NCI-H526 (cell line): Measurements from ENCODE around the gene GABRG3.
A peak's percentile ranks its signal among the peaks of the same experiment; 100 is the strongest.

Experiments
- DNase-seq, 2 experiments: peaks; one replicate each; lab custom pipeline; 2025; lab: John Stamatoyannopoulos, UW

GABRG3 gene

GRCh38 chr15:27506752-27507151 is 535.8 kb downstream of the GABRG3 start:
- no peak for DNase-seq

- DNase-seq: no peak
These were observed 538.0 kb downstream of the GABRG3 start for GRCh38 chr15:27509014-27509413.

DNA sequence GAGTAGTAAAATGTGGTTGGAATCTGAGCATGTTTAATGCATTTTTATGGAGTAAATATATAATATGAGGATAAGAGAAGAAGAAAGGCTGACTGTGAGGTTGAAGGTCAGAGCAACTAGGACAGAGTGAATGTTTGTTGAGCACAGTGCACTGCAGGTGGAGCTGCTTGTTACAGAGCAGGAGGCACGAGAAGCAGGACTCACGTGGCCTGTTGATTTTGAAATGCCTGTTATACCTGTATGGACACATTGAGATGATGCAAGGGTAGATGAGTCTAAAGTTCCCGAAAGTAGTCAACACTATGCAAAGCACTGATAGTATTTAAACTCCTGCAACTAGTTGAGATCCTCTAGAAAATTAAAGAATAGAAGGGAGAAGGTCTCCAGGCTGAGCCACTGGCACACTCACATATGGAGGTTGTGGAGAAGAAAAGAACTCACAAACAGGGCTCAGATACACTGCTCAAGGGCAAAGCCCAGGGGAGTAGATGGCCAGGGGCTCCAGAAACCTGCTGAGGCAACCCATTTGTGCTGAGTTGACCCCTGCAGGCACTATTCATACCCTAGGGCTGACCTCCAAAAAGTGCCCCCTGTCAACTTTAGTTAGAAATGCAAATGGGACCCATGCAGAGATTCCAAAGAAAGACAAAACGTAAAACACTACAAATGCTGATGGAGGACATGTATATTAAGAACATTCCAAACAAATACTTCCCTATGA is 541.5 kb downstream of the GABRG3 start:
- DNase-seq: no peak

GRCh38 chr15:27514526-27514925 is 543.5 kb downstream of the GABRG3 start:
- DNase-seq: no peak

- DNase-seq: peak in 1 of 2 experiments; percentile 34
These were observed 556.6 kb downstream of the GABRG3 start for GRCh38 chr15:27527490-27528067.

GRCh38 chr15:27529399-27529798 is 558.4 kb downstream of the GABRG3 start:
- no peak for DNase-seq

GRCh38 chr15:27530994-27531393 is 560.0 kb downstream of the GABRG3 start:
- no peak for DNase-seq

- no peak for DNase-seq
These were observed 561.4 kb downstream of the GABRG3 start for GRCh38 chr15:27532358-27532757.

DNA sequence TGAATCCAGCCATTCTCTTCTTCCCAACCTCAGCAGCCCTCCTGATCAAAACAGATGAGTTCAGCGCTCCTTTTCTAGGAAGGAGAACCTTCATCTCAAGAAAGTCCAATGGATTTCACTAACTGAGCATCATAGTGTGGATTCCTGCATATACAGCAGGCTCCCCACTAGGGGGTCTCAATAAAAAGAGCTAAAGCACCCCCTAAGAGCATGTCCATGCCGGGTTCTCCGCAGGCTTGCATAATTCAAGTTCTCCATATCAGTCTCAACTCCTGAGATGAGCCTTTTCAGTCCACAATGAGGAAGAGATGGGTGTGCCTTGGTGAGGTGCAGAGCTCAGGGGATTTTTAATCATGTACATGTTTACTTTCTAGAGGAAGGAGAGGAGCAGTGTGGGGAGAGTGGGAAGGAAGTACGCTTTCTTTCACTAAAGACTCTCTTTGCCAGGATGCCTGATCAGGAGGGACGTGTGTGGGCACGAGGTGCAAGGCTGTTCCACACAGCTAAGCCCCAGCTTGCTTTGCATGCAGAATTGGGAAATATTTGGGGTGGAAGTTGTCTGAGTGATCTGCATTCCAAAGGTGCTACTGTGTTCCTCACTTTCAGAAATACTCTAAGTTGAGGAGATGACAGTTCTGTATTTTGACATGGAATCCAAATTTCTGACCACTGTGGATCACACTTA is 564.6 kb downstream of the GABRG3 start:
- no peak for DNase-seq

GRCh38 chr15:27538325-27538724 is 567.3 kb downstream of the GABRG3 start:
- peak in 1 of 2 experiments; percentile 2 for DNase-seq

GRCh38 chr15:27541581-27541980 is 570.6 kb downstream of the GABRG3 start:
- DNase-seq: no peak

GRCh38 chr15:27545494-27546255 is 574.7 kb downstream of the GABRG3 start:
- no peak for DNase-seq

DNA sequence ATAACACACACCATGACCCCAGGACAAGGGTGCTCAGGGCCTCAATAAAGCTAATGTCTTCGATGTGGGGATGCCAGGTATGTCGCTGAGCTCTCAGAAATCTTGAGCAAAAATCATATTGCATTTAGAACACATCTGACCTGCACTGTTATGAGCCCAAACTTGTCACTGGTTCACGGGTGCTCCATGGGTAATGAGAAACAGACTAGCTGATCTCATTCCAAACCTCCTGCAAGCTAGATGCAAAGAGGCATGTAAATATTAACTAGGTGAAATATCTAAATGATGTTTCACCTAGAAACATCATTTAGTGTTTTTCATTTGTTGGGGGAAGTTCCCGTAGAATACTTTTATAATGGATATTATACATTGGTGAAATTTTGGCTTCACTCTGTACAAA is 578.8 kb downstream of the GABRG3 start:
- no peak for DNase-seq

DNA sequence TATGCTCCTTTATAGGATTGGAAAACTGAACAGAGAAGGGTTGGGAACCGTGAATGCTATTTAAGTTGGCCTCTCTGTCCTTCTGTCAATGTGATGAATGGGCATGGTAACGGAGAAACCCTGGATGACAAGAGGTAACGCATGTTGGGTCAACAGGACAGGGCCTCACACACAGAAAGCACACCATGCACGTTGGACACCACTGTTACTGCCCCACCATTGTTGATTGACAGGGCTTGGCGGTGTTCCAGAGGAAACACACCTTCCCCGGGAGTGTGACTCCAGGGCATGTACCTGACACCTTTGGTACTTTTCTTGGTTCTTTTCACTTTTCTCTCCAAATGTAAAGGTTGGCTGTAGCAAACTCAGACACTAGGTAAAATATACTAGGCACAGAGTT is 579.7 kb downstream of the GABRG3 start:
- no peak for DNase-seq

GRCh38 chr15:27561816-27562215 is 590.8 kb downstream of the GABRG3 start:
- DNase-seq: no peak

DNA sequence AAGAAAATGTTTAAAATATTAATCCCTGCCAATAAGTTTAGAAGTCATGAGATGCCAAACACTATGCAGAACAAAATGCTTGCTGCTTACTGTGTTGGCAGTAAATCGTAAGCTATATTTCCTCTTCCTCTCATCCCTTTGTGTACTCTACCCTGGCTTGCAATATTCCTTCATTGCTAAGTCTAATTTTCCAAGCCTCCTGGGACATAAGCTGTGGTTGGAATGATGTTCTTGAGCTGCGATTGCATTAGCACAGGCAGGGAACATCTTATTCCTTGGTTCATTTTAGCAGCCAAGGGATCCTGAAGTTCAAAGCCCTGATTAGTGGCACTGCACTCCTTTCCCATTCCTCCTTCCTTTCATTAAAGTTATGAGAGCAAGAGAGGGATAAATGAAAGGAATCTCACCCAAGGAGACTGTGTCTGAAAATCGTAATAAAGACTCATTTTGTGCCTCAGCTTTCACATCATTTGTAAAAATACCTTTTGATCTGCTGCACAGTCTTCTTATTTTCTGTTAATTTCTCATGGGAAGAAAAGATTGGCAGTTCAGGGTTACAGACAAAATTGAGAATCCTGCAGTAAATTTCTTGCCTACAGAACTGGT is 592.9 kb downstream of the GABRG3 start:
- DNase-seq: no peak

DNA sequence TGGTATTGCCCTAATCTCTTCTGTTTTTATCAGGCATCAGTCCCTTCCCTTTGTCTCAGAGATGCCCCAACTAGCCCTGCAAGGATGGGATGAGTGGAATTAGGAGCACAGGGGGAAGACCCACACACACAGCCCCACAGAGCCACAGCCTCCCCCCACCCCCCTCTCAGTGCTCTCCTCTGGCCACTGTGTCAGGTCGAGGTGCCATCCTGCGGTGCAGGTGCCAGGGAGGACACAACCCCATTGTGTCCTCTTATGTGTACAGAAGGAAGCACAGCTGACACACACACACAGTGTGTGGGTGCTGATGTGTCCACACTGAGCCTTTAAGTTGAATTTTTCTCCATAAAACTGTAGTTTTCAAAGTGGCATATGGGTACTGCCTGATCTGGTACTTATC is 593.7 kb downstream of the GABRG3 start:
- no peak for DNase-seq

GRCh38 chr15:27570746-27571145 is 599.8 kb downstream of the GABRG3 start:
- no peak for DNase-seq

DNA sequence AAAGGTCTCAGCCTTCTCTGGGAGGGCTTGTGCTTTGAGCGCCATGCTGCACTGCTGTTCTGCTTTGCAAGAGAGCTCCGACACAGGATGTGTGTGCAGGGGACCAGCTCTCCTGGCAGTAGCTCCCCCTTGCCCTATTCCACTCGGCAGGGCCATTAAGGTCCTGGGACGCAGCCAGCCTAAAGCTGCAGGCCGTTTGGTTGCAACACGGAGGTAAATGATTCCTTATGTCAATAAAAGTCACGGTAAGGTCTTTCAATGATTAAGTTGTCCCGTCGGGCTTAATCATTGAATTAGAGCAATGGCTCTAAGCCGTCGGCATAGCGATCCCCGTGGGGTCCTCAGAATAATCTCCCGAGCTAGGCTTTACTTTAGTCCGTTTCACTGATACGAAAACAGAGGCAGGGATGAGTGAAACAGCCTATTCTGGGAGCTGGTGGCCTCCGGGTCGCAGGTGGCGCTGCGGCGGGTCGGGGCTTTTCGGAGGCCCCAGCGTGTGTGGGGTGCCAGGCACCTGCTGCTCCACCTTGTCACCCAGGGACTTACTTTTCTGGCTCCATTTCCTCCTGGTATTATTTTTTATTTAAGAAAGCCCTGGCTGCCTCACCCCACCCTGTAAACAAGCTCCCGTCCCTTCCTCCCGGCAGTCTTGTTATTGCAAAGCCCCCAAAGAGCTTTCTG is 603.0 kb downstream of the GABRG3 start:
- DNase-seq: no peak

GRCh38 chr15:27574541-27575054 is 603.6 kb downstream of the GABRG3 start:
- no peak for DNase-seq

DNA sequence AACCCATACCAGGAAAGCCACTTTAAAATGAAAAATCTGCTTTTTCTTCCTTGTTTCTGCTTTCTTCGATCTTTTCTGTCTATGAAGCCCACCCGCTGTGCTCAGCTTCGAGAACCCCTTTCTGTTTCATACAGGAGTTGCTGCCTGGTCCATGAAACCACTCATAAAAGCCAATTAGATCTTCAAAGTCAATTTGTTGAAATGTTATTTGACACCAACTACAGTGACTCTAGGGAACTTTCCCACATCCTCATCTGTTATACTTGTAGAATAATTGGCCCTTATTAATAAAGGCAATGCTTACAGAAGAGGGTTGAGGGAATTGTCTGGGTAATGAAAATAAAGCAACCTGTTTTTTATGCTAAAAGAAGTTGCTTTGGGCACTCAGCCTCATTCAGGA is 604.5 kb downstream of the GABRG3 start:
- no peak for DNase-seq
